Esophagus squamous epithelium (tissue), 4 donors: ENCODE measurements around the gene UNC119B.

Experiments used
- CTCF ChIP-seq, 6 experiments: fragments of 450-650 bp in 4 of 6; fragments of 200-600 bp in 2 of 6; sonication (generic) in 2 of 6; IDR thresholded peaks; one replicate each; pipeline ENCODE4 v1.5.1; 2016 to 2019; ENCODE audit warnings: antibody characterized with exemption in 6 of 6, mild to moderate bottlenecking in 4 of 6, moderate library complexity in 4 of 6
- POLR2A ChIP-seq, 4 donors: fragments of 450-650 bp; IDR thresholded peaks; one replicate each; pipeline ENCODE4 v1.6.1; 2017; ENCODE audit warnings: antibody characterized with exemption in 4 of 4, mild to moderate bottlenecking in 4 of 4, moderate library complexity in 3 of 4

DNA sequence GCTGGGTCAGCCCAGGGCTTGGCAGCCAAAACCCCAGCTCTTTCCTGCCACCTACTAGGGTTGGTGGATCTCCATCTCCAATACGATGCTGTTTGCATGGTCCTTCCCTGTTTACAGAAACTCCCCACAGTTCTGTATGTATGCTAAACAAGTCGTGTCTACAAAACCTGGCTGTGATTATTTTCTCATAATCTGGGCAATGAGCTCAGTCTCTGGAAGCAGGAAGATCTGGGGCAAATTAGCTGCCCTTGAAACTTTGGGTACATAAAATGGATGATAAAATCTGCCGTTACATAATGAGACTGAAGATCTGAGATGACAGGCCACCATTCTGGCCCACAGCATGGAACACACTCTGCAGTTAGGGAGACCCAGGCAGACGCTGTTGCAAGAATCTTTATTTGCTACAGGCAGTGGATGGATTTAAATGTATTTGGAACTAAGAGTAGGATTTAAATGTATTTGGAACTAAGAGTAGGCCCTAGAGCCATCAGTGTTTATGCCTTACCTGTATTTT, 47.0 kb downstream of the UNC119B start:
- TF ChIP-seq POLR2A (IDR thresholded peaks at IDR 0.05) (no peak), CTCF (IDR thresholded peaks at IDR 0.05) (no peak)
